Activated CD8-positive, alpha-beta memory T cell treated with anti-CD3 and anti-CD28 coated beads, Interleukin-2, amount 50 U/mL, for 24 hours (primary cell): Measurements from ENCODE around the gene APOL1.
A peak's percentile ranks its signal among the peaks of the same experiment; 100 is the strongest.

ENCODE experiments used
- DNase-seq: peaks from one replicate; pipeline ENCODE4 v3.0.0-alpha.2; 2020; ENCODE audit errors: extremely low read depth

The APOL1 gene

GRCh38 chr22:36291831-36292740 lies 39.2 kb downstream of the APOL1 start:
- DNase-seq = no peak

- no peak for DNase-seq
Measured at GRCh38 chr22:36292823-36293530, 40.0 kb downstream of the APOL1 start.

GRCh38 chr22:36293606-36294292 lies 40.8 kb downstream of the APOL1 start:
- DNase-seq = no peak

- DNase-seq = no peak
Measured at GRCh38 chr22:36294293-36294620, 41.3 kb downstream of the APOL1 start.

- DNase-seq = no peak
Measured at GRCh38 chr22:36294801-36295200, 41.9 kb downstream of the APOL1 start.

- DNase-seq = no peak
Measured at GRCh38 chr22:36295247-36295646, 42.3 kb downstream of the APOL1 start.

GRCh38 chr22:36296690-36297089 lies 43.8 kb downstream of the APOL1 start:
- no peak for DNase-seq

- no peak for DNase-seq
Measured at GRCh38 chr22:36297568-36297967, 44.6 kb downstream of the APOL1 start.

- DNase-seq = no peak
Measured at GRCh38 chr22:36298118-36298517, 45.2 kb downstream of the APOL1 start.

GRCh38 chr22:36298601-36299000 lies 45.7 kb downstream of the APOL1 start:
- DNase-seq = no peak

- DNase-seq = no peak
Measured at GRCh38 chr22:36299295-36299694, 46.4 kb downstream of the APOL1 start.

GRCh38 chr22:36299911-36300310 lies 47.0 kb downstream of the APOL1 start:
- DNase-seq = no peak

- no peak for DNase-seq
Measured at GRCh38 chr22:36300396-36301212, 47.7 kb downstream of the APOL1 start.

GRCh38 chr22:36301384-36301828 lies 48.5 kb downstream of the APOL1 start:
- peak; percentile 56 for DNase-seq

GRCh38 chr22:36301851-36302250 lies 48.9 kb downstream of the APOL1 start:
- no peak for DNase-seq

GRCh38 chr22:36302439-36303114 lies 49.6 kb downstream of the APOL1 start:
- no peak for DNase-seq

- DNase-seq = no peak
Measured at GRCh38 chr22:36303115-36303467, 50.2 kb downstream of the APOL1 start.

GRCh38 chr22:36303874-36304273 lies 50.9 kb downstream of the APOL1 start:
- DNase-seq = no peak

GRCh38 chr22:36304429-36304828 lies 51.5 kb downstream of the APOL1 start:
- DNase-seq = no peak

GRCh38 chr22:36305813-36306212 lies 52.9 kb downstream of the APOL1 start:
- no peak for DNase-seq

- no peak for DNase-seq
Measured at GRCh38 chr22:36306227-36306626, 53.3 kb downstream of the APOL1 start.
